Measurements from ENCODE around the gene RNF181. TPM values are rescaled to one million over a fixed set of nuclear protein-coding genes. Genes with fewer than 3 reads are reported as not detected.

RNF181 gene
- total RNA-seq, 2 experiments from 2014 or later: 97.8 to 179 TPM

DNA sequence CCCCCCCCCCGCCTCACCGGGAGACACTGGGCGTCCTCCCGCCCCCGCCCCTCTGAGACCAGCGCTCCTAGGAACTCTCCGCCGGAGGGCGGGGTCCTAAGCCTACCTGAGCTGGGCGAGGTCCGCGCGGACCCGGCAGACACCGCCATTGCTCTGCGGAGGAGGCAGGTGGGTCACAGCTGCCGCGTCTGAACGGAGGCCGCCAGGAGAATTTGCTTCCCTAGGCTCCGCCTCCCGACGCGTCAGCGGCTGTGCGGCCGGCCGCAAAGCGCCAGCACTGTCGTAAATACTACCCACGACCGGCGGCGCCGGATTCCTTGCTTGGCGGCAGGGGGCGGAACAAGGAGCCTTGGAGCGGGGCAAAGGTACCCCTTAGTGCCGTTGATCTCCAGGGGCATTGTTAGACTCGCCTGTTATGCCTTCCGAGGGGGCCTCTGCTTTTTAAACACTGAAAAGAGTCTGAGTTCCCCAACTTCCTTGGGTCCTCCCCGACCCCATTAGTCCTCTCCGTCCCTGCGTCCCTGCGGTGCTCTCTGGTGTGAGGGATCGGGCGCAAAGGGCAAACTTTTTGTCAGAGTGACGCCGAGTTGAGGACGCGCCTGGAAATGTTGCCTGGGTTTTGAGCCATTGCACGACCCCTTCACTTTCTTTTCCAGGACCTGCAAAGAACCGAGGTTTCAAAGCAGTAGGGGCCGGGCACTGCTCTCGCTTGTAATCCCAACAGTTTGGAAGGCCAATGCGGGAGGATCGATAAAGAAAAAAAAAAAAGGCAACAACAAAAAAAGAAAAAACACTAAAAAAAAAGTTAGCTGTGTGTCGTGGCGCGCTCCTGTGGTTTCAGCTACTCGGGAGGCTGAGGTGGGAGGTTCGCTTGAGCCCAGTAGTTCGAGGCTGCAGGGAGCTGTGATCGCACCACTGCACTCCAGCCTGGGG, 34.0 kb upstream of the RNF181 start, which contains the start of gene GGCX:
TSS of gene GGCX (minus strand) at position 214 of the 933 bp plus-strand sequence. CDS start at position 149, 65 bp downstream.
- intact Hi-C loops (cut with micrococcal nuclease; ENCODE audit: unreplicated experiment): loop anchor here (1.0 to 2.0 kb wide), 3 partner anchors 17 to 41 kb away; partner anchors contain the start of genes MAT2A and TMEM150A
- peaks cover 13% of the 10 kb centered on the region for H3K79me2 ChIP-seq (ENCODE audit: insufficient read depth, low read depth, low read length)
- H3K4me3 ChIP-seq (ENCODE audit: low read depth, low read length, poor library complexity, severe bottlenecking): peak within 1 kb of the TSS; percentile 79
- peaks cover 30% of the 10 kb centered on the region for H3K4me1 ChIP-seq (ENCODE audit: insufficient read depth, low read length, poor library complexity, severe bottlenecking)
- peak within 1 kb of the TSS; percentile 33 for H2AFZ ChIP-seq (ENCODE audit: low read length)
- no peaks in the 10 kb centered on the region for H3K9me2 ChIP-seq (ENCODE audit: insufficient read depth, low read length)
- H3K4me2 ChIP-seq (ENCODE audit: low read length): peak within 1 kb of the TSS; percentile 98
- POLR2A ChIA-PET: interaction anchor here (0.5 to 2.7 kb wide), 14 partner anchors 10 to 632 kb away, joined by 3 to 29 read pairs (median 6); partner anchors contain the start of genes MAT2A, SH2D6, TGOLN2 and VAMP8
- TF ChIP-seq EZH2phosphoT487 (IDR thresholded peaks at IDR 0.05; ENCODE audit: borderline replicate concordance, low read depth, low read length): no peak
- TF ChIP-seq, protein P1, sequence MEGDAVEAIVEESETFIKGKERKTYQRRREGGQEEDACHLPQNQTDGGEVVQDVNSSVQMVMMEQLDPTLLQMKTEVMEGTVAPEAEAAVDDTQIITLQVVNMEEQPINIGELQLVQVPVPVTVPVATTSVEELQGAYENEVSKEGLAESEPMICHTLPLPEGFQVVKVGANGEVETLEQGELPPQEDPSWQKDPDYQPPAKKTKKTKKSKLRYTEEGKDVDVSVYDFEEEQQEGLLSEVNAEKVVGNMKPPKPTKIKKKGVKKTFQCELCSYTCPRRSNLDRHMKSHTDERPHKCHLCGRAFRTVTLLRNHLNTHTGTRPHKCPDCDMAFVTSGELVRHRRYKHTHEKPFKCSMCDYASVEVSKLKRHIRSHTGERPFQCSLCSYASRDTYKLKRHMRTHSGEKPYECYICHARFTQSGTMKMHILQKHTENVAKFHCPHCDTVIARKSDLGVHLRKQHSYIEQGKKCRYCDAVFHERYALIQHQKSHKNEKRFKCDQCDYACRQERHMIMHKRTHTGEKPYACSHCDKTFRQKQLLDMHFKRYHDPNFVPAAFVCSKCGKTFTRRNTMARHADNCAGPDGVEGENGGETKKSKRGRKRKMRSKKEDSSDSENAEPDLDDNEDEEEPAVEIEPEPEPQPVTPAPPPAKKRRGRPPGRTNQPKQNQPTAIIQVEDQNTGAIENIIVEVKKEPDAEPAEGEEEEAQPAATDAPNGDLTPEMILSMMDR (conservative IDR thresholded peaks at IDR 0.05; ENCODE audit: low read length): no peak
- H3K9me3 ChIP-seq (ENCODE audit: low read length): no peaks in the 10 kb centered on the region
- CTCF ChIA-PET (ENCODE audit: unreplicated experiment): interaction anchor here (0.8 to 1.3 kb wide), 2 partner anchors 33 to 142 kb away, joined by 3 to 5 read pairs; no protein-coding TSS in a partner anchor
- H3K36me3 ChIP-seq (ENCODE audit: insufficient read depth, low read length): peaks cover 21% of the 10 kb centered on the region
- no peaks in the 10 kb centered on the region for H4K20me1 ChIP-seq (ENCODE audit: insufficient read depth, low read length)
- peak; percentile 98 for DNase-seq (ENCODE audit: low spot score)
- peak within 1 kb of the TSS; percentile 65 for H3K27ac ChIP-seq (ENCODE audit: low read depth, low read length, poor library complexity, severe bottlenecking)
- BruUV-seq (replicated peaks): TSS peak; percentile 96

DNA sequence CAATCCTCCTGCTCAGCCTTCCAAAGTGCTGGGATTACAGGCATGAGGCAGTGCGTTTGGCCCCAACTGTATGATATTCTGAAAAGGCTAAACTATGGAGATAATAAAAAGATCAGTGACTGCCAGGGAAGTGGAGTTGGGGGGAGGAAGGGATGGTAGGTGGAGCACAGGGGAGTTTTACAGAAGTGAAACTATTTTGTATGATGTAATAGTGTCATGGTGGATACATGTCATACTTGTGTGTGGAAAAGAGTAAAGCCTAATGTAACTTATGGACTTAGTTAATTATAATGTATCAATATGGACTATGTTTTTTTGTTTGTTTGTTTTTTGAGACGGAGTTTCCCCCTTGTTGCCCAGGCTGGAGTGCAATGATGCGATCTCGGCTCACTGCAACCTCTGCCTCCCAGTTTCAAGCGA, 31.4 kb upstream of the RNF181 start:
- CTCF ChIA-PET (ENCODE audit: unreplicated experiment): interaction anchor here (0.5 kb wide), 1 partner anchor 164 kb away, joined by 3 read pairs; no protein-coding TSS in a partner anchor
- Histone ChIP-seq H3K79me2 (ENCODE audit: insufficient read depth, low read depth, low read length) (peaks cover 13% of the 10 kb centered on the region), H3K4me3 (ENCODE audit: low read depth, low read length, poor library complexity, severe bottlenecking) (peak overlapping the region; percentile 5), H3K36me3 (ENCODE audit: insufficient read depth, low read length) (peaks cover under 1% of the 10 kb centered on the region; the same call in 1 of the 2 replicates), H3K4me2 (ENCODE audit: low read length) (peak overlapping the region; percentile 60), H4K20me1 (ENCODE audit: insufficient read depth, low read length) (no peaks in the 10 kb centered on the region), H3K9me3 (ENCODE audit: low read length) (no peaks in the 10 kb centered on the region), H3K4me1 (ENCODE audit: insufficient read depth, low read length, poor library complexity, severe bottlenecking) (peaks cover 30% of the 10 kb centered on the region), H2AFZ (ENCODE audit: low read length) (peak overlapping the region; percentile 73), H3K9me2 (ENCODE audit: insufficient read depth, low read length) (no peaks in the 10 kb centered on the region), H3K27ac (ENCODE audit: low read depth, low read length, poor library complexity, severe bottlenecking) (peak overlapping the region; percentile 53)
- TF ChIP-seq EZH2phosphoT487 (IDR thresholded peaks at IDR 0.05; ENCODE audit: borderline replicate concordance, low read depth, low read length): no peak
- TF ChIP-seq, protein P1 (conservative IDR thresholded peaks at IDR 0.05; ENCODE audit: low read length): no peak
- DNase-seq (ENCODE audit: low spot score): peak; percentile 75
- POLR2A ChIA-PET: interaction anchor here (0.6 to 2.5 kb wide), 7 partner anchors 14 to 150 kb away, joined by 3 to 14 read pairs (median 3); partner anchors contain the start of genes C2orf68, MAT2A, RNF181 and VAMP8
- no TSS peak for BruUV-seq (replicated peaks)
- intact Hi-C loops (cut with micrococcal nuclease; ENCODE audit: unreplicated experiment): no loop called here
